ENCODE data around the gene RBM6.

GRCh38 chr3:49900491-49901153, 39.3 kb upstream of the RBM6 start:
- TF ChIP-seq CTCF (IDR thresholded peaks at IDR 0.05 in 8 of 11, conservative IDR thresholded peaks at IDR 0.05 in 3 of 11), result no peak
- TF ChIP-seq POLR2AphosphoS5 (IDR thresholded peaks at IDR 0.05), result no peak
